Measurements from ENCODE around the gene PDCL2.

Gene PDCL2

GRCh38 chr4:55546756-55547465 is 45.1 kb downstream of the PDCL2 start, which contains the start of gene CLOCK:
Gene CLOCK (minus strand): TSS chr4:55546909. CDS start chr4:55482785, 64,124 bp downstream.
- peaks cover 23% of the 10 kb centered on the region for H3F3A ChIP-seq (ENCODE audit: insufficient read depth, low read length)
- no peaks in the 10 kb centered on the region for H3K9me3 ChIP-seq (replicated peaks; ENCODE audit: insufficient read depth, low read length)
- peaks cover 9% of the 10 kb centered on the region for H3K4me1 ChIP-seq (ENCODE audit: low read length)
- H3K4me2 ChIP-seq (ENCODE audit: low read depth, low read length), result peak within 1 kb of the TSS; percentile 91
- peak within 1 kb of the TSS; percentile 74 for H3K4me3 ChIP-seq (ENCODE audit: low read length)
- DNase-seq, result peak; percentile 87
- H2AFZ ChIP-seq (ENCODE audit: low read length), result peak within 1 kb of the TSS; percentile 90
- no peaks in the 10 kb centered on the region for H3K9me2 ChIP-seq (replicated peaks; ENCODE audit: insufficient read depth, low read length)
- H3K9ac ChIP-seq (ENCODE audit: low read length), result peak within 1 kb of the TSS; percentile 78
- no peaks in the 10 kb centered on the region for H3K36me3 ChIP-seq (replicated peaks; ENCODE audit: insufficient read depth, low read length)
- H3K27ac ChIP-seq (ENCODE audit: low read length), result peak within 1 kb of the TSS; percentile 86
- peak; percentile 38 for TF ChIP-seq CTCF (IDR thresholded peaks at IDR 0.05; ENCODE audit: low read length)
- TF ChIP-seq EZH2phosphoT487 (IDR thresholded peaks at IDR 0.05; ENCODE audit: low read length), result no peak
- H3K79me2 ChIP-seq (ENCODE audit: low read length), result peaks cover 34% of the 10 kb centered on the region
- H3K27me3 ChIP-seq (replicated peaks; ENCODE audit: insufficient read depth, low read length), result no peaks in the 10 kb centered on the region
- no peaks in the 10 kb centered on the region for H4K20me1 ChIP-seq (ENCODE audit: insufficient read depth, low read length)

GRCh38 chr4:55546506-55546755 is 45.6 kb downstream of the PDCL2 start:
- H3K4me1 ChIP-seq (ENCODE audit: low read length), result peaks cover 9% of the 10 kb centered on the region
- peak overlapping the region; percentile 91; the same call in 1 of the 2 replicates for H3K4me2 ChIP-seq (ENCODE audit: low read depth, low read length)
- no peaks in the 10 kb centered on the region for H4K20me1 ChIP-seq (ENCODE audit: insufficient read depth, low read length)
- H3K9me3 ChIP-seq (replicated peaks; ENCODE audit: insufficient read depth, low read length), result no peaks in the 10 kb centered on the region
- no peak for DNase-seq
- H2AFZ ChIP-seq (ENCODE audit: low read length), result peak overlapping the region; percentile 90
- H3K27me3 ChIP-seq (replicated peaks; ENCODE audit: insufficient read depth, low read length), result no peaks in the 10 kb centered on the region
- no peaks in the 10 kb centered on the region for H3K9me2 ChIP-seq (replicated peaks; ENCODE audit: insufficient read depth, low read length)
- peak overlapping the region; percentile 86; the same call in 1 of the 2 replicates for H3K27ac ChIP-seq (ENCODE audit: low read length)
- H3K36me3 ChIP-seq (replicated peaks; ENCODE audit: insufficient read depth, low read length), result no peaks in the 10 kb centered on the region
- H3K4me3 ChIP-seq (ENCODE audit: low read length), result peak overlapping the region; percentile 74
- H3K9ac ChIP-seq (ENCODE audit: low read length), result peak overlapping the region; percentile 78
- H3K79me2 ChIP-seq (ENCODE audit: low read length), result peaks cover 39% of the 10 kb centered on the region
- no peak for TF ChIP-seq CTCF (IDR thresholded peaks at IDR 0.05; ENCODE audit: low read length)
- no peak for TF ChIP-seq EZH2 (optimal IDR thresholded peaks at IDR 0.05; ENCODE audit: low read depth, low read length)
- TF ChIP-seq EZH2phosphoT487 (IDR thresholded peaks at IDR 0.05; ENCODE audit: low read length), result no peak
- peaks cover 23% of the 10 kb centered on the region for H3F3A ChIP-seq (ENCODE audit: insufficient read depth, low read length)

GRCh38 chr4:55545641-55546505 is 46.2 kb downstream of the PDCL2 start:
- H3K27ac ChIP-seq (ENCODE audit: low read length), result peak overlapping the region; percentile 86

More at GRCh38 chr4:55545641-55546505, 46.2 kb downstream of the PDCL2 start:
- Histone ChIP-seq H3K4me3 (ENCODE audit: low read length) (peak overlapping the region; percentile 74), H3K36me3 (replicated peaks; ENCODE audit: insufficient read depth, low read length) (no peaks in the 10 kb centered on the region), H4K20me1 (ENCODE audit: insufficient read depth, low read length) (no peaks in the 10 kb centered on the region), H3K27me3 (replicated peaks; ENCODE audit: insufficient read depth, low read length) (no peaks in the 10 kb centered on the region), H3K79me2 (ENCODE audit: low read length) (peaks cover 41% of the 10 kb centered on the region), H3F3A (ENCODE audit: insufficient read depth, low read length) (peaks cover 23% of the 10 kb centered on the region), H3K9me2 (replicated peaks; ENCODE audit: insufficient read depth, low read length) (no peaks in the 10 kb centered on the region), H2AFZ (ENCODE audit: low read length) (peak overlapping the region; percentile 36), H3K4me2 (ENCODE audit: low read depth, low read length) (peak overlapping the region; percentile 70; the same call in 1 of the 2 replicates), H3K4me1 (ENCODE audit: low read length) (peaks cover 9% of the 10 kb centered on the region), H3K9ac (ENCODE audit: low read length) (peak overlapping the region; percentile 69), H3K9me3 (replicated peaks; ENCODE audit: insufficient read depth, low read length) (no peaks in the 10 kb centered on the region)
- DNase-seq, result peak; percentile 76
- TF ChIP-seq EZH2phosphoT487 (IDR thresholded peaks at IDR 0.05; ENCODE audit: low read length), result no peak
- TF ChIP-seq CTCF (IDR thresholded peaks at IDR 0.05; ENCODE audit: low read length), result no peak
- no peak for TF ChIP-seq EZH2 (optimal IDR thresholded peaks at IDR 0.05; ENCODE audit: low read depth, low read length)
